GM23338 (cell line): ENCODE measurements around the gene SH3TC2. TPM values are rescaled to one million over a fixed set of nuclear protein-coding genes. Genes with fewer than 3 reads are reported as not detected.

Source experiments
- ATAC-seq: fragments of 200-7000 bp; cut with Tn5 transposase; 3 replicates; pipeline ENCODE4 v1.9.1; 2020
- DNase-seq: peaks from one replicate; pipeline ENCODE4 v3.0.0-alpha.2; 2015; ENCODE audit warnings: low spot score
- H2AFZ ChIP-seq: fragments of 200-600 bp; sonication (generic); 2 replicates; pipeline ENCODE4 v1.8.0; 2016; ENCODE audit warnings: antibody characterized with exemption, mild to moderate bottlenecking, moderate library complexity
- H3F3A ChIP-seq: fragments of 200-600 bp; sonication (generic); replicated peaks from 2 replicates; pipeline ENCODE4 v1.8.0; 2017; ENCODE audit warnings: antibody characterized with exemption, mixed run types, low read depth
- H3K27ac ChIP-seq: fragments of 200-600 bp; sonication (generic); 2 replicates; pipeline ENCODE4 v1.6.1; 2016; ENCODE audit warnings: low read depth
- H3K27me3 ChIP-seq: fragments of 200-600 bp; sonication (generic); 2 replicates; pipeline ENCODE4 v1.8.0; 2016; ENCODE audit warnings: mild to moderate bottlenecking, mixed run types, moderate library complexity; ENCODE audit not compliant: insufficient read depth
- H3K36me3 ChIP-seq: fragments of 200-600 bp; sonication (generic); 2 replicates; pipeline ENCODE4 v1.8.0; 2016; ENCODE audit warnings: mild to moderate bottlenecking; ENCODE audit not compliant: insufficient read depth
- H3K4me1 ChIP-seq: fragments of 200-600 bp; sonication (generic); 2 replicates; pipeline ENCODE4 v1.8.0; 2016; ENCODE audit warnings: mild to moderate bottlenecking, moderate library complexity; ENCODE audit not compliant: insufficient read depth
- H3K4me2 ChIP-seq: fragments of 200-600 bp; sonication (generic); 2 replicates; pipeline ENCODE4 v1.7.1; 2017; ENCODE audit warnings: mixed run types
- H3K4me3 ChIP-seq: fragments of 200-600 bp; sonication (generic); 2 replicates; pipeline ENCODE4 v1.6.1; 2016; ENCODE audit warnings: mixed run types
- H3K79me2 ChIP-seq: fragments of 200-600 bp; sonication (generic); replicated peaks from 2 replicates; pipeline ENCODE4 v1.8.0; 2017; ENCODE audit warnings: mild to moderate bottlenecking; ENCODE audit not compliant: insufficient read depth
- H3K9me2 ChIP-seq: fragments of 200-600 bp; sonication (generic); 2 replicates; pipeline ENCODE4 v1.8.0; 2017; ENCODE audit not compliant: insufficient read depth
- H4K20me1 ChIP-seq: fragments of 200-600 bp; sonication (generic); replicated peaks from 2 replicates; pipeline ENCODE4 v1.8.0; 2017; ENCODE audit warnings: mild to moderate bottlenecking; ENCODE audit not compliant: insufficient read depth
- H3K27ac Mint-ChIP-seq: 2 replicates; pipeline ENCODE4 v1.8.0; 2020; ENCODE audit warnings: inconsistent platforms, mild to moderate bottlenecking, moderate library complexity, mixed read lengths
- H3K27me3 Mint-ChIP-seq: 3 replicates; pipeline ENCODE4 v1.8.0; 2022; ENCODE audit warnings: low read depth, mild to moderate bottlenecking, moderate library complexity, mixed read lengths, inconsistent platforms; ENCODE audit not compliant: insufficient read depth, poor library complexity
- H3K36me3 Mint-ChIP-seq: 3 replicates; pipeline ENCODE4 v1.8.0; 2021; ENCODE audit warnings: low read depth, mild to moderate bottlenecking, inconsistent platforms, moderate library complexity, mixed read lengths
- H3K4me1 Mint-ChIP-seq: 3 replicates; pipeline ENCODE4 v1.8.0; 2020; ENCODE audit warnings: mild to moderate bottlenecking, inconsistent platforms, mixed read lengths
- H3K4me3 Mint-ChIP-seq: 3 replicates; pipeline ENCODE4 v1.8.0; 2021; ENCODE audit warnings: moderate library complexity, mild to moderate bottlenecking, inconsistent platforms, mixed read lengths
- H3K9me3 Mint-ChIP-seq: 3 replicates; pipeline ENCODE4 v1.8.0; 2020; ENCODE audit warnings: moderate library complexity, mild to moderate bottlenecking, inconsistent platforms, mixed read lengths
- ETS1 ChIP-seq: IDR thresholded peaks from 2 replicates; pipeline ENCODE4 v1.6.1; 2016; ENCODE audit warnings: antibody characterized with exemption
- EZH2phosphoT487 ChIP-seq: fragments of 200-600 bp; sonication (generic); IDR thresholded peaks from one replicate; pipeline ENCODE4 v1.8.1; 2018; ENCODE audit warnings: antibody characterized with exemption; ENCODE audit not compliant: unreplicated experiment
- JUNB ChIP-seq: IDR thresholded peaks from one replicate; pipeline ENCODE4 v1.6.1; 2016; ENCODE audit warnings: antibody characterized with exemption; ENCODE audit not compliant: unreplicated experiment
- NANOG ChIP-seq: IDR thresholded peaks from 2 replicates; pipeline ENCODE4 v1.6.1; 2016; ENCODE audit warnings: antibody characterized with exemption, borderline replicate concordance
- POLR2AphosphoS5 ChIP-seq: IDR thresholded peaks from 2 replicates; pipeline ENCODE4 v1.6.1; 2016; ENCODE audit warnings: antibody characterized with exemption, low read depth
- STAT1 ChIP-seq: IDR thresholded peaks from one replicate; pipeline ENCODE4 v1.6.1; 2016; ENCODE audit warnings: antibody characterized with exemption; ENCODE audit not compliant: unreplicated experiment
- ZNF114 ChIP-seq: fragments of 250-450 bp; sonication (Bioruptor Pico); IDR thresholded peaks from 2 replicates; pipeline ENCODE4 v1.5.0; 2020; ENCODE audit warnings: mild to moderate bottlenecking, moderate library complexity
- ZNF462 ChIP-seq: fragments of 250-450 bp; sonication (Bioruptor Pico); IDR thresholded peaks from 2 replicates; pipeline ENCODE4 v1.5.0; 2020; ENCODE audit warnings: mild to moderate bottlenecking, moderate library complexity
- polyA plus RNA-seq: library from polyadenylated mRNA; unstranded; fragments of >200 nt; fragmentation: Nextera tagmentation; extraction: Ambion mirVana; gene quantifications from 2 replicates; pipeline ENCODE4 v1.2.1, GENCODE V29; 2016
- total RNA-seq: library from RNA; depleted of rRNA; stranded (reverse); fragments of >200 nt; shearing (Covaris generic); gene quantifications from 2 replicates; pipeline ENCODE4 v1.2.3, GENCODE V29; 2014
- TF ChIP-seq, protein P1 (sequence below), 2 experiments: fragments of 200-600 bp in 1 of 2; sonication (generic) in 1 of 2; conservative IDR thresholded peaks; 2 replicates each; pipeline versions ENCODE4 v1.5.1 to v1.6.1; 2016 to 2017; ENCODE audit warnings: antibody characterized with exemption in 2 of 2, low read depth in 2 of 2, mild to moderate bottlenecking in 2 of 2, moderate library complexity in 1 of 2

SH3TC2 gene
- total and polyA plus RNA-seq, 2 experiments from 2014 or later: 0.10 to 0.17 TPM

GRCh38 chr5:148967783-148968182, 95.1 kb downstream of the SH3TC2 start (continued):
- TF ChIP-seq ZNF462 (CRISPR knock-in tag) (no peak), EZH2phosphoT487 (no peak), ETS1 (no peak), JUNB (no peak)
- TF ChIP-seq, protein P1, sequence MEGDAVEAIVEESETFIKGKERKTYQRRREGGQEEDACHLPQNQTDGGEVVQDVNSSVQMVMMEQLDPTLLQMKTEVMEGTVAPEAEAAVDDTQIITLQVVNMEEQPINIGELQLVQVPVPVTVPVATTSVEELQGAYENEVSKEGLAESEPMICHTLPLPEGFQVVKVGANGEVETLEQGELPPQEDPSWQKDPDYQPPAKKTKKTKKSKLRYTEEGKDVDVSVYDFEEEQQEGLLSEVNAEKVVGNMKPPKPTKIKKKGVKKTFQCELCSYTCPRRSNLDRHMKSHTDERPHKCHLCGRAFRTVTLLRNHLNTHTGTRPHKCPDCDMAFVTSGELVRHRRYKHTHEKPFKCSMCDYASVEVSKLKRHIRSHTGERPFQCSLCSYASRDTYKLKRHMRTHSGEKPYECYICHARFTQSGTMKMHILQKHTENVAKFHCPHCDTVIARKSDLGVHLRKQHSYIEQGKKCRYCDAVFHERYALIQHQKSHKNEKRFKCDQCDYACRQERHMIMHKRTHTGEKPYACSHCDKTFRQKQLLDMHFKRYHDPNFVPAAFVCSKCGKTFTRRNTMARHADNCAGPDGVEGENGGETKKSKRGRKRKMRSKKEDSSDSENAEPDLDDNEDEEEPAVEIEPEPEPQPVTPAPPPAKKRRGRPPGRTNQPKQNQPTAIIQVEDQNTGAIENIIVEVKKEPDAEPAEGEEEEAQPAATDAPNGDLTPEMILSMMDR (conservative IDR thresholded peaks at IDR 0.05; ENCODE audit: low read depth in 2 of 2): no peak

DNA sequence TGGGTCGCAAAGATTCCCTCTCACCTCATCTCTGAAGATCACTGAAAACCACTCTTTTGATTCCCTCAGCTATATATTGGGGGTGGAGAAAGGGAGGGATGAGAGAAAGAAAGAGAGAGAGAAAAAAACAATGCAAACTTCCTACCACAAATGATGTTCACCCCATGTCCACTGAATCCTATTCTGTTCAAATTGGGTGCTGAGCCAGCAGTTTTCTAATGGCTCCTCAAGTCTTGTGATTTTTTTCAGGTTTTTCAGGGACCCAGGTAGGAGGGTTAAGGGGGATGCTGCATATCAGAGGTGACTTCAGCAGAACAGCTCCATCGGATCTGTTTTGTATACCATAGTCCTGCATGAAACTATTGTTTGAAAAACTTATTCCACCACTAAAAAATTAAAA, 95.9 kb downstream of the SH3TC2 start:
- no peak overlapping the region for H3K27ac Mint-ChIP-seq
- no peaks in the 10 kb centered on the region for H3K36me3 ChIP-seq
- H3K27me3 Mint-ChIP-seq: no peaks in the 10 kb centered on the region
- no peaks in the 10 kb centered on the region for H3K79me2 ChIP-seq
- no peak overlapping the region for H3K4me3 Mint-ChIP-seq
- no peak overlapping the region for H3K4me2 ChIP-seq
- H2AFZ ChIP-seq: no peak overlapping the region
- ATAC-seq (no peak), DNase-seq (no peak)
- H3K9me3 Mint-ChIP-seq: no peaks in the 10 kb centered on the region
- no peak overlapping the region for H3K4me3 ChIP-seq
- peaks cover 9% of the 10 kb centered on the region for H3K4me1 ChIP-seq
- H3F3A ChIP-seq: no peaks in the 10 kb centered on the region
- peaks cover 19% of the 10 kb centered on the region for H3K4me1 Mint-ChIP-seq
- no peaks in the 10 kb centered on the region for H4K20me1 ChIP-seq
- no peaks in the 10 kb centered on the region for H3K27me3 ChIP-seq
- no peaks in the 10 kb centered on the region for H3K9me2 ChIP-seq
- no peaks in the 10 kb centered on the region for H3K36me3 Mint-ChIP-seq
- no peak overlapping the region for H3K27ac ChIP-seq
- TF ChIP-seq STAT1 (no peak), ETS1 (no peak), POLR2AphosphoS5 (no peak), ZNF114 (no peak), JUNB (no peak), NANOG (no peak)
- TF ChIP-seq, protein P1 (conservative IDR thresholded peaks at IDR 0.05; ENCODE audit: low read depth in 2 of 2): no peak
